Small intestine (tissue), 7 donors: ENCODE data around the gene SEPTIN1. TPM values are rescaled to one million over a fixed set of nuclear protein-coding genes. Genes with fewer than 3 reads are reported as not detected.

Experiments used
- DNase-seq, 2 donors: peaks; one replicate each; pipeline versions ENCODE4 v3.0.0 to v3.0.0-alpha.2; 2013
- FAIRE-seq: peaks from 2 replicates; lab custom pipeline; 2012; peaks lifted over from hg19 to GRCh38; lab: Jason Lieb, UNC
- H3K27ac ChIP-seq, 3 donors: one replicate each; pipeline ENCODE4 v1.5.1; 2013; ENCODE audit warnings: low read length in 2 of 3, mild to moderate bottlenecking in 2 of 3, control low read depth in 1 of 3, inconsistent platforms in 1 of 3, low read depth in 1 of 3, moderate library complexity in 1 of 3
- H3K27me3 ChIP-seq, 3 donors: one replicate each; pipeline ENCODE4 v1.6.1; 2013; ENCODE audit warnings: low read length in 3 of 3, inconsistent platforms in 1 of 3; ENCODE audit not compliant: control insufficient read depth in 3 of 3, insufficient read depth in 3 of 3
- H3K36me3 ChIP-seq, 3 donors: one replicate each; pipeline ENCODE4 v1.6.1; 2013; ENCODE audit warnings: low read length in 3 of 3, inconsistent platforms in 1 of 3, low read depth in 1 of 3, mild to moderate bottlenecking in 1 of 3, moderate library complexity in 1 of 3; ENCODE audit not compliant: control insufficient read depth in 3 of 3, insufficient read depth in 2 of 3
- H3K4me1 ChIP-seq, 3 donors: one replicate each; pipeline ENCODE4 v1.6.1; 2013; ENCODE audit warnings: low read length in 2 of 3, inconsistent platforms in 1 of 3, low read depth in 1 of 3, mild to moderate bottlenecking in 1 of 3, moderate library complexity in 1 of 3; ENCODE audit not compliant: control insufficient read depth in 3 of 3, insufficient read depth in 2 of 3
- H3K4me3 ChIP-seq, 3 donors: one replicate each; pipeline ENCODE4 v1.5.1; 2013; ENCODE audit warnings: low read length in 3 of 3, control low read depth in 1 of 3, inconsistent platforms in 1 of 3, low read depth in 1 of 3, mild to moderate bottlenecking in 1 of 3, moderate library complexity in 1 of 3
- H3K9me3 ChIP-seq, 2 donors: one replicate each; pipeline ENCODE4 v1.6.1; 2013; ENCODE audit warnings: low read depth in 1 of 2, low read length in 1 of 2; ENCODE audit not compliant: control insufficient read depth in 2 of 2, insufficient read depth in 1 of 2
- WGBS, 3 donors: extraction: QIAGEN DNeasy Blood & Tissue Kit; methylation state at CpG; one replicate each; pipeline ENCODE4 v1.1.7; 2013; 5-methylcytosine and 5-hydroxymethylcytosine counted together
- polyA plus RNA-seq, 4 donors: library from polyadenylated mRNA; stranded (reverse) in 3 of 4; unstranded in 1 of 4; fragments of 200-250 nt in 3 of 4; fragments of 120-200 nt in 1 of 4; gene quantifications; one replicate each; pipeline versions ENCODE4 v1.2.1 to v1.2.3, GENCODE V29; 2013
- donor health status: healthy with polysubstance abuse.
- donor health status: control.
- donor health status: control.
- donor health status: Bipolar disorder and iron deficiency.
- donor health status: healthy.

The SEPTIN1 gene
- polyA plus RNA-seq, 4 donors, result 4.8 to 21.1 (median 6.4) TPM

DNA sequence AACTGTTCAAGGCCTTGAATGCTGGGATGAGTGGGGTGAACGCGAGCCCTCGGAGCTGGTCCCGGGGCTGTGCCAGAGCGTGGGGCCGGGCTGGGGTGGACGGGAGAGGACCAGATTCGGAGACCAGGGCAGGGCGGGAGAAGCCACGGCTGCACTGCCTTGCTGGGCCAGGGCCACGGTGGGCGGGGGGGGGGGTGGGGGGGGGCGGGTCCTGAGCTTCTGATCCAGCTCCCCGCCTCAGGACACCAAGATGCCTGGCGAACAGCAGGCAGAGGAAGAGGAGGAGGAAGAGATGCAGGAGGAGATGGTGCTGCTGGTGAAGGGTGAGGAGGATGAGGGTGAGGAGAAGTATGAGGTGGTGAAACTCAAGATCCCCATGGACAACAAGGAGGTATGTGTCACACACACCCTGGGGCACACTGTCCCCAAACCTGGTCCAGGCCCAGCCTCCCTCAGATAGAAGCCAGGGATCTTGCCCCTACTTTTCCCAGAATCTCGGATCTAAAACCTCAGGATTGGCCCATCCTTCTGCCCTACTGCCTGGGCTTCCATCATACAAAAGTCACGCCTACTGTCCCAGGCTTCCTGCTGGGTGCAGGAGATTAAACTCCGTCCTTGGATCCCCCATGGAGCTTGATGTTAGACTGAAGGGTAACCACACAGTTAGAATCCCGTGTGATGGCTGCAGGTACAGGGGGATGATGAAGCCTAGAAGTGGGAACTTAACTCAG lies 25.6 kb upstream of the SEPTIN1 start:
- peak in 1 of 2 donors; percentile 8 for DNase-seq
- FAIRE-seq, result no peak
- Histone ChIP-seq H3K36me3 (peaks cover 0 to 20% (median 0%) of the 10 kb centered on the region in 3 donors), H3K27ac (peak overlapping the region in 2 of 3 donors; percentile 63 to 71), H3K9me3 (no peaks in the 10 kb centered on the region), H3K27me3 (no peaks in the 10 kb centered on the region), H3K4me3 (peak overlapping the region; percentile 47 to 84 (median 58)), H3K4me1 (peaks cover 0 to 4% (median 0%) of the 10 kb centered on the region in 3 donors)
- 16 to 38% (median 18%) methylated on average over 6 to 19 of the region's 19 CpGs for WGBS, 3 donors

DNA sequence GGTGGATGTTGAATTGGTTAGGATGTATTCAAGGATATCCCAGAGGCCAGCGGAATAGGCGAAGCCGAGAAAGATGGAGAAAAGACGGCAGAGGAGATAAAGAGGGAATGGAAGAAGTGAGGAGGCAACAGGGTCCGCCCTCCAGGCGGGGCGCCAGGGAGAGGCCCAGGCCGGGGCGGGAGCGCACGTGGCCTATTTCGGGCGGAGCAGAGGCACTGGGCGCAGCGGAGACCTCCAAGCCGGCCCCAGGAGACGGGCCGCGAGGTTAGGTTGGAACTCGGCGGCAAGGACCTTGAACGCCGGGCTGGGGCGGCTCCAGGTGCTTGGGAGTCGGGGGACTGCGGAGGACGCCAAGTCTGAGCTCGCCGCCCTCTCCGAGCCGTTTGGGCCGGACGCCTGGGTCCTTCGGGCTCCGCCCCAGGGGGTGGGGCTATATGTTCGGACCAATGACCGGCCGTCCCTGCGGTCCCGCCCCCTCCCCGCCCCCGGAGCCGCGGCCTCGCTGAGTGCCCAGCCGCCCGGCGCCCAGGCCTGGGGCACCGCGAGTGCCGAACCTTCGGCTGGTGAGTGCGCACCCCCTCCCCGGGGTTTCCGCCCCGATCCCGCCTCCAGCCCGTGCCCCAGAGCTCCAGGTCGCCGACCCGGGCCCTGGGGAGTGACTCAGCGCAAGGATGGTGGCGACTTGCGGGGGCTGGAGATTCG lies 24.9 kb upstream of the SEPTIN1 start, which contains the start of gene ZNF771:
Gene ZNF771 (plus strand): TSS at position 505 of the 702 bp plus-strand sequence. CDS start 448 bp downstream, outside the sequence.
- Histone ChIP-seq H3K9me3 (no peaks in the 10 kb centered on the region), H3K36me3 (peaks cover 0 to 16% (median 0%) of the 10 kb centered on the region in 3 donors), H3K27ac (peak within 1 kb of the TSS in 2 of 3 donors; percentile 77 to 87), H3K4me3 (peak within 1 kb of the TSS; percentile 47 to 84 (median 58)), H3K4me1 (peaks cover 0 to 4% (median 0%) of the 10 kb centered on the region in 3 donors), H3K27me3 (no peaks in the 10 kb centered on the region)
- 0 to 1% (median 0%) methylated on average over 45 to 65 of the region's 65 CpGs for WGBS, 3 donors
- DNase-seq, result peak; percentile 92 to 97
- FAIRE-seq, result no peak

DNA sequence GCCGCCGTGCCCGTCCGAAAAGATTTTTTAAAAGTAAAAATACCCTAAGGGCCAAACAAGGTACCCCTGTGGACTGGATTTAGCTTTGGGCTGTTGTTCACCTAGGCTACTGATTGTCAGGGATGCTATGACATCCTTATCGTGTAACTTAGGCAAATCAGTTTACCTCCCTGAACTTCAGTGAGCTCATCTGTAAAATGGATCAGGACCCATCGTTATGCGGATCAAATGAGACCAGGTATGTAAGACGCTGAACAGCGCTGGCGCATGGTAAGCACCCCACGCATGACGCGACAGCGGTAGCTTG lies 24.4 kb upstream of the SEPTIN1 start:
- WGBS, 3 donors, result 16 to 19% (median 17%) methylated on average over 14 of the region's 14 CpGs
- no peak for FAIRE-seq

GRCh38 chr16:30401768-30402425 lies 19.5 kb upstream of the SEPTIN1 start:
- no peak overlapping the region for H3K27ac ChIP-seq
- H3K36me3 ChIP-seq, result peaks cover 0 to 22% (median 0%) of the 10 kb centered on the region in 3 donors
- peaks cover 0 to 19% (median 2%) of the 10 kb centered on the region in 3 donors for H3K4me1 ChIP-seq
- FAIRE-seq, result no peak
- WGBS, 3 donors, result 56 to 73% (median 66%) methylated on average over 8 of the region's 8 CpGs
- H3K27me3 ChIP-seq, result no peaks in the 10 kb centered on the region
- no peak overlapping the region for H3K4me3 ChIP-seq
- peak; percentile 40 to 48 for DNase-seq
- H3K9me3 ChIP-seq, result no peaks in the 10 kb centered on the region

More for the DNA sequence above, 24.4 kb upstream of the SEPTIN1 start:
- no peak for DNase-seq
- H3K27me3 ChIP-seq, result no peaks in the 10 kb centered on the region
- peak overlapping the region in 2 of 3 donors; percentile 47 to 84 for H3K4me3 ChIP-seq
- peaks cover 0 to 13% (median 0%) of the 10 kb centered on the region in 3 donors for H3K36me3 ChIP-seq
- no peaks in the 10 kb centered on the region for H3K9me3 ChIP-seq
- H3K27ac ChIP-seq, result peak overlapping the region in 2 of 3 donors; percentile 77 to 87
- peaks cover 0 to 9% (median 0%) of the 10 kb centered on the region in 3 donors for H3K4me1 ChIP-seq

DNA sequence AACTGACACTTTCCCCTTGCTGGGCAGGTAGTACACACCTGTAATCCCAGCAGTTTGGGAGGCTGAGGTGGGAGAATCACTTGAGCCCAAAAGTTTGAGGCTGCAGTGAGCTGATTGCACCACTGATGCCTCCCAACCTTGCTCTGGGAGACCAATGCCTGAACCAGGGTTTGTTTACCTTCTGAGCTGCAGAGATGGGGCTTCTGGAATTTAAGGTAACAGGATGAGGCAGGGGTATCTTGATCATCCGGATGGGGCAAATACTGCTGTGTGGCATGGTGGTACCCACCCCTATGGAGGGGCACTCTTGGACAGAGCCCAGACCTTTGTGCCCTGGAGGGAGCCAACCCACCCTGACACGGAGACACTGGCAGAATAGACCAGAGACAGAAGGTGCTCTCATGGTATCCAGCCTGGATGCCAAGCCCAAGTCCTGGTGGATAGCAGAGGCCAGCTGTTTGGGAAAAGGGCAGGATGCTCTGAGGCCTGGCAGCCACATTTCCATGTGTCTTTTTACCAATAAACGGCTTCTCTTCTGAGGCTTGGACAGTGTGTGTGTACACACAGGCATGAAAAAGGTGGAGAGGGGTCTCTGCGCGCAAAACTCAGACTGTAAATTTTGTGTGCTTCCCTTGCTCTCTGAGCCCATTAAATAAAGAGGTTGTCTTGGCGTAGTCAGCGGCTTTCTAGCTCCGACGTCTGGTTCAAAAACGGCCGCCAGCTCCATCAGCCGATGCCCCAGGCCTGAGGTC lies 17.2 kb upstream of the SEPTIN1 start:
- Histone ChIP-seq H3K9me3 (no peaks in the 10 kb centered on the region), H3K27ac (peak overlapping the region in 2 of 3 donors; percentile 71 to 74), H3K36me3 (peaks cover 0 to 22% (median 0%) of the 10 kb centered on the region in 3 donors), H3K4me1 (peaks cover 0 to 24% (median 2%) of the 10 kb centered on the region in 3 donors), H3K27me3 (no peaks in the 10 kb centered on the region), H3K4me3 (peak overlapping the region; percentile 54 to 65 (median 57))
- DNase-seq (no peak), FAIRE-seq (no peak)
- WGBS, 3 donors, result 20 to 31% (median 23%) methylated on average over 12 of the region's 12 CpGs

- H3K36me3 ChIP-seq, result peaks cover 0 to 22% (median 0%) of the 10 kb centered on the region in 3 donors
- WGBS, 3 donors, result 83 to 88% (median 85%) methylated on average over 23 of the region's 23 CpGs
- H3K27ac ChIP-seq, result peak overlapping the region in 2 of 3 donors; percentile 71 to 74
- no peaks in the 10 kb centered on the region for H3K27me3 ChIP-seq
- FAIRE-seq, result no peak
- peak in 1 of 2 donors; percentile 1 for DNase-seq
- no peak overlapping the region for H3K4me3 ChIP-seq
- peaks cover 0 to 30% (median 2%) of the 10 kb centered on the region in 3 donors for H3K4me1 ChIP-seq
- no peaks in the 10 kb centered on the region for H3K9me3 ChIP-seq
Observed at GRCh38 chr16:30398661-30399434, 16.5 kb upstream of the SEPTIN1 start.
